HG03457 (cell line): ENCODE results near the gene LIMA1.
"Not testable (repeated sequence)": the region's sequence is repeated elsewhere in the genome, so short reads cannot be mapped to it uniquely, and the experiment has no call there.

Experiments
- ATAC-seq: cut with Tn5 transposase; IDR thresholded peaks from one replicate; pipeline ENCODE4 v1.9.1; 2021; ENCODE audit warnings: moderate number of reproducible peaks; ENCODE audit not compliant: unreplicated experiment

Gene LIMA1

DNA sequence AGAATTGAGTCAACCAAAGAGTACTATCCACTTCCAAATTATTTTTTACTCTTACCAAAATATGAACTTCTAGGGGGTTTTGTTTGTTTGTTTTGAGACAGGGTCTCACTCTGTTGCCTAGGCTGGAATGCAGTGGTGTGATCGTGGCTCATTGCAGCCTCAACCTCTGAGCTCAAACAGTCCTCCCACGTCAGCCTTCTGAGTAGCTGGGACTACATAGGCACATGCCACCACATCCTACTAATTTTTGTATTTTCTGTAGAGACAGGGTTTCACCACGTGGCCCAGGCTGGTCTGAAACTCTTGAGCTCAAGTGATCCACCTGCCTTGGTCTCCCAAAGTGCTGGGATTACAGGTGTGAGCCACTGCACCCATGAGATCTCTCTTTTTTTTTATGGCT, 7.4 kb upstream of the LIMA1 start:
- ATAC-seq, result not testable (repeated sequence)

DNA sequence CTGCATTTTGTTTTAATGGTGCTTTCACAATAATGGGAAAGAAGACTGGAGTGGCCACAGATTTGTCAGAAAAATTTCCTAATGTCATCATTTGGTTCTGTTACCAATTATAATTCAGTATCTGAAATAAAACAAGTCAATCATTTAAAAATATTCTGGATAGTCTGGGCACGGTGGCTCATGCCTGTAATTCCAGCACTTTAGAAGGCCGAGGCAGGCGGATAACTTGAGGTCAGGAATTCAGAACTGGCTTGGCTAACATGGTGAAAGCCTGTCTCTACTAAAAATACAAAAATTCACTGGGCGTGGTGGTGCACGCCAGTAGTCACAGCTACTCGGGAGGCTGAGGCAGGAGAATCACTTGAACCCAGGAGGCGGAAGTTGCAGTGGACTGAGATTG, 4.0 kb upstream of the LIMA1 start:
- ATAC-seq, result no peak

DNA sequence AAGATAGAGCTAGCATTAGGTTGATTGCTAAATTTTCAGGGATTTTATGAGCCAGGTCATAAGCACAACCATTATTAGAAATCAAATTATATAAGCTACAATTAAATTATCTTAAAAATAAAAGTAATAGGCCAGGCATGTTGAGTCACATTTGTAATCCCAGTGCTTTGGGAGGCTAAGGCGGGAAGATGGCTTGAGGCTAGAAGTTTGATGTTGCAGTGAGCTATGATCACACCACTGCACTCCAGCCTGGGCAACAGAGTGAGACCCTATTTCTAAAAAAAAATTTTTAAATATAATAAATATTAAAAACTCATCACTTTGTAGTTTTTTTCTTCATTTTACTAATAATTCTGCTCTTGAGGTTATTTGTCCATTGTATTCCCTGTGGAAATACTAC, 1.9 kb upstream of the LIMA1 start:
- no peak for ATAC-seq

DNA sequence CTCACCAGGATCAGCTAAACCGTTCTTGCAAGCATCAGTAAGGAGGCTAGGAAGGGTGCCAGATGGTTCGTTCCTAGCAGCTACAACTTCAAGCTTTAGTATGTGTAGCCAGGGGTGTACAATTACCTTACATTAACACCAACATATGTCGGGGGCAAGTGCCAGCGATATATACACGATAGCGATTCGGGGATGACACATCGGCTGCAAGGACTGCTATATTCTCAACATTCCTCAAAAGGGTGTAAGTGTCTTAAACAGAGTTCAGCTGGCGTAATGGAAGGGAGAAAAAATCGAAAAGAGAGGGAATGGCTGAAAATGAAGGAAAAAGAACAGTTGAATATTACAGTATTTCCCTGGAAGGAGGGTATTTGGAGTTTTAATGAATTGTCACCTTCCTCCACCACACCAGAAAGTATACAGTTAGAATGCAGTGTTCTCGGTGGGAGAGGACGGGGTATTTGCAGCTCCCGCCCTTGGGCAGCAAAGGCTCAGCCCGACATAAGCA, 545 bp downstream of the LIMA1 start:
- ATAC-seq, result no peak

DNA sequence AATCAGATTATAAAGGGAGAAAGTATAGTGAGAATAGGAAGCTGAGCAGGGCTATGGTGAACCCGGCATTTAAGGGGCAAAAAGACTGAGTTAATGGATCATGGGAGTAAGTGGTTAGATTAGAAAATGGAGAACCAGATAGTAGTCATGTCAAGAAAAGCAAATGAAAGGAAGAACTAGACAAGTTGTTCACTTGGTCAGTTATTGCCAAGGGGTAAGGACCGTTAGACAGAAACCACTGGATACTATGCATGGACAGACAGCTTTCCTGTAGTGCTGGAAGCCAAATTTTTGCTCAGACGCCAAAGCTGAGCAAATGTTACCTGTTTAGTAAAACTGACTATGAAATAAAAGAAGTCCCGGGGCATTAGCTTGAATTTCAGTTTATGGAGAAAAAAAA, 3.8 kb downstream of the LIMA1 start:
- ATAC-seq, result no peak

DNA sequence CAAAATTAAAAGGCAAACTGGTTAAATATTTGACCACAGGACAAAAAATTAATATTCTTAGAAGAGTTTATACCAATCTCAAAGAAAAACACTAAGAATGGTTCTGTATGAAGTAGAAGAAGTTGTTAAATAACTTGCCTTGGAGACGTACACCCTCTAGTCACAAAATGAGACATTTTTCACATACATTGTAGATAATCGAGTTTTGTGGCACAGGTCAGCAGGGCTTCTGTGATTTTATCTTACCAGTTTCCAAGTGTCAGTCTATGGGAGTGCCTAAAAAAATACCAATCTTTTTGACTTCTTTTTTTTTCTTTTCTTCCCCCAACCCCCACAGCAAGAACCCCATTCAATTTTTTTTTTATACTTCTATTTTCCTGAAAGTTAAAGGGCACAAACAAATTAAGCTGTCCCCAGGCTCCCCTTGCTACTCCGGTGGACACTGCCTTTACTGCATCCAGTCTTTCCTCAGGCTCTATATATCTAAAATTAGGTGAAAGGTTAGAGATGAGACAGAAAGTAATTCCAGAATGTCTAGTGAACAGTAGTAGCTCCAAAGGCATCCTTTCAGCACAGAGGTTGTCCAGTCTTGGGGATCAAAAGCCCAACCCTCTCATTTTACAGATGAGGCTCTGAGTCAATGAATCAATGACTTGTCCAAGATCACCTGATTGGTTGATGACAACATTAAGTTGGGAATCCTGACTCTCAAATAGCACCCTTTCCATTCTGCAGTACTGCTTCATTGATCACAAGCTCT, 6.2 kb downstream of the LIMA1 start:
- no peak for ATAC-seq

DNA sequence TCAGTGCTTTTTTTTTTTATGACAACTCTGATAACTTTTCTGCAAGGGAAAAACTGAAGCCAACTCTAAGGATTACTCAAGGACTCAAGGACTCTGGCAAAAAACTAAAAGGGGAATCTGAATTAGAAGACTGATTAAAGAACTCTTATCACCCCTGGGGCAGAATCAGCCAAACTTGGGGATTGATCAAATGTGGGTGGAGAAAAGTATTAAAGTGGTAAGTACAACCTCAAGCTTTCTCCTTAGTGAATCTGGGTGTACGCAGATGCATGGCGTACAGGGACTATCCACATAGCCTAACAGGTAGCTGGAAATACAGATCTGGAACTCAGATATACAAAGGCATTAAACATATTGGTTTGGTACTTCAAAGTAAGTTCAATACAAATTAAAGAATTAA, 7.3 kb downstream of the LIMA1 start:
- no peak for ATAC-seq

DNA sequence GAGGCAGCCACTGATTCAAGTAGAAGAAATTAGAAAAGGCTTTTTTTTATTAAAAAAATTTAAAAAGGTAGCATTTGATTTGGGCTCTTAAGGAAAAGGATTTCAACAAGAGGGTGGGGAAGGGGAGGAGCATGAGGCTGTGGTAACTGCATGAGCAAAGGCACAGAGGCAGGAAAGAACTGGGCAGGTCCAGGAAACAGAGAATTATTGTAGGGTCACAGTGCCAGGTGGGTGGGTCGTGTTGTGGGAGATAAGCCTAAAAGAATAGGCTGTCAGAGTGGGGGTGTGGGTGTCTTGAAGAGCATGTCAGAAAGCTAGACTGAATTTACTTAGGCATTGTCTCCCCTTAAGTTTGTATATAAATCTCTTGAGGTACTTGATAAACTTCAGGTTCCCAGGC, 7.8 kb downstream of the LIMA1 start:
- ATAC-seq, result no peak

DNA sequence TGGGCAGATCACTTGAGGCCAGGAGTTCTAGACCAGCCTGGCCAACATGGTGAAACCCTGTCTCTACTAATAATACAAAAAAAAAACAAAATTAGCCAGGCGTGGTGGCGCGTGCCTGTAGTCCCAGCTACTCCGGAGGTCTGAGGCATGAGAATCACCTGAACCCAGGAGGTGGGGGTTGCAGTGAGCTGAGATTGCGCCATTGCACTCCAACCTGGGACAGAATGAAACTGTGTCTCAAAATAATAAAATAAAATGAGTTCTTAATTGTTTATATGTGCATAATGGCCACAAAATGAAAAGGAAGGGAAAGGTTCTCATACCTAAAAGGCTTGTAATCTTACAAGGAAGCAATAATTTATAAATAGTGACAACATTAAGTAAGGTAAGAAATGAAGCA, 8.2 kb downstream of the LIMA1 start:
- ATAC-seq, result not testable (repeated sequence)

DNA sequence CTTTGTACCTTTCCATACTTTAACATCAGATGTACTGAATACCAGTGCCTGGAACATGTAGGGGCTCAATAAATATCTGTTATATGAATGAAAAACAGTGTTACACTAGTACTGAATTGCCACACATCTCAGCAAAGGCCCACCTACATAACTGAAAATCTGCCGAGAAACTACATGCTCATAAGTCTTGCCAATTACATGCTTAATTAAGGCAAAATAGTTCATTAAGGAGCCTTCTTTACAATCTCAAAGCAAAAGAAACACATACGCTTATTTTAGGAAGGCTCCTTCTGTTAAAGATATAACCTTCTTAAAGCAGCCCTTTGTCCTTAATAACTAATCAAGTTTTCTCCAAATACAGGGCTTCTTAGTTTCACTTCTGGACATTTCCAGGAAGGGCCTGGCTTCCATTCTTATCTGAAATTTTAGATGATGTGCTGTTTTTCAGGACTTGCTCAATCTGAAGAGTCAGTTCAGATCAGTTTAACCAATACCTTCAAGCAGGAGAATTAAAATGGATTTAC, 11.5 kb downstream of the LIMA1 start:
- ATAC-seq, result no peak

DNA sequence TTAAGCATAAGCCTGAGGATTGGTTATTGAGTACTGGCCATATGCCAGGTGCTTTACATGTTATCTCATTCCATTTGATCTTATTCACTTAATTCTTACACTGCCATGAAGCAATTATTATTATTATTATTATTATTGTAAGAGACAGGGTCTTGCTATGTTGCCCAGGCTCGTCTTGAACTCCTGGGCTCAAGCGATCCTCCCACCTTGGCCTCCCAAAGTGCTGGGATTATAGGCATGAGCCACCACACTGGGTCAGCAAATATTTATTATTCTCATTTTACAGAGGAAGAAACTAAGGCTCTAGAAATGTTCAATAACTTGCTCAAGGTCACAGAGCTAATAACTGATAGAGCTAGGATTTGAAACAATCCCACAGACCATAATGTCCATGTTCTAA, 14.8 kb downstream of the LIMA1 start:
- ATAC-seq, result no peak

DNA sequence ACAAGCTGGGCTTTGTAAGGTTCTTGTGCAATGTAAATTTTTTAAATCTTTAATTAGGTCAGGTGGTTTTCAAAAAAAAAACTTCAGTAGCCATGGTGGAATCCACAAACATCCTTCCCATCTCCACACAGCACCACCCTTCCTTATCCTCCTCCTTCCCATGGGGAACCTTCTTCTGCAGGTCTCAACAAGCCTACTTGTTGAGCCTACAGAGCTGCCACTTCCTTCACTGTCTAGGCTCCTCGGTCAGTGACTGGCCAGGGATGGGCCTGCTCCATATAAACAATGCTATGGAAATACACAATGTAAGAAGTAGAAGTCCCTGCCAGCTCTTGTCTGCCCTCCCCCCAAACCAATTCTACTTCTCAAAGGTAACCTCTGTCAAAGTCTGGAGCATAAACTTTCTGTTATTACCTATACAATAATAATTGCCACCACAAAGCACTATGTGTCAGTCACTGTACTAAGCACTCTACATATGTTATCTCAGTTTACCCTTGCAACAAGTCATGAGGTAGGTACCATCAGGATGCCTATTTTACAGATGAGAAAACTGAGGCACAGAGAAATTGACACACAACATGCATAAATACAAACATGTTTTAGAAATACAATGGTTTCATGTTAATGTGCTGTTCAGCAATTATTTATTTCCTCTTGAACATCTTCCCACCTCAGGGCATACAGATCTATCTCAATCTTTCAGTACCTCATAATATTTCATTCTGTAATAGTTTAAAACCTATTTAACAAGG, 17.4 kb downstream of the LIMA1 start:
- ATAC-seq, result no peak

DNA sequence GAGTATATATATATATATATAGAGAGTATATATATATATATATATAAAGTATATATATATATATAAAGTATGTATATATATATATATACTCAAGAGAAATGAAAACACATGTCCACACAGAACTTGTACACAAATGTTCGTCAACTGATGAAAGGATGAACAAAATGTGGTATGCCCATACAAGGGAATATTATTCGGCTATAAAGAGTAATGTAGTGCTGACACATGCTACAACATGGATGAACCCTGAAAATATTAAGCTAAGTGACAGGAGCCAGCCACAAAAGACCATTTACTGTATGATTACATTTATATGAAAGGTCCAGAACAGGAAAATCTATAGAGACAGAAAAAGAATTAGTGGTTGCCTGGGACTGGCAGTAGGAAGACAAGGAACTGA, 19.5 kb downstream of the LIMA1 start:
- no peak for ATAC-seq

DNA sequence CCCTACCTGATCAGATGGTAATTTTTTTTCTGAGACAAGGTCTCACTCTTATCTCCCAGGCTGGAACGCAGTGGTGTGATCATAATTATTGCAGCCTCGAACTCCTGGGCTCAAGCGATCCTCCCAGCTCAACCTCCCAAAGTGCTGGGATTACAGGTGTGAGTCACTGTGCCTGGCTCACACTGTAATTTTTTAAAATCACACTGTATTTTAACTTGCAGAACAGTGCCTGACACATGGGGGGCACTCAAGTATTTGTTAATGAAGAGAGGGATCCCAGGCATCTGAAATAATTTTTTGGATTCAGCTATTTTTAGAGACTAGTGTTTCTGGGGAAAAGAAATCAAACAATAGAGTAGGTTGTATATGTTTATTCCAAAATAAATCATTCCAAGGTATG, 21.7 kb downstream of the LIMA1 start:
- ATAC-seq, result no peak

DNA sequence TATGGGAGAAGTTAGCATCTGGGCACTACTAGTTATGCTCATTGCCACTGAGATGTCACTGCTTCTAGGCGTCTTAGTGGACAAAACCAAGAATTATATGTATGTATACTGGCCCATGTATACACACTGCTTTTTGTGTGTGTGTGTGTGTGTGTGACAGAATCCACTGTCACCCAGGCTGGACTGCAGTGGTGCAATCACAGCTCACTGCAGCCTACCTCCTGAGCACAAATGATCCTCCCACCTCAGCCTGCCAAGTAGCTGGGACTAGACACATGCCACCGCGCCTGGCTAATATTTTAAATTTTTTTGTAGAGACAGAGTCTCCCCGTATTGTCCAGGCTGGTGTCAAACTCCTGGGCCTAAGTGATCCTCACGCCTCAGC, 25.2 kb downstream of the LIMA1 start:
- no peak for ATAC-seq

DNA sequence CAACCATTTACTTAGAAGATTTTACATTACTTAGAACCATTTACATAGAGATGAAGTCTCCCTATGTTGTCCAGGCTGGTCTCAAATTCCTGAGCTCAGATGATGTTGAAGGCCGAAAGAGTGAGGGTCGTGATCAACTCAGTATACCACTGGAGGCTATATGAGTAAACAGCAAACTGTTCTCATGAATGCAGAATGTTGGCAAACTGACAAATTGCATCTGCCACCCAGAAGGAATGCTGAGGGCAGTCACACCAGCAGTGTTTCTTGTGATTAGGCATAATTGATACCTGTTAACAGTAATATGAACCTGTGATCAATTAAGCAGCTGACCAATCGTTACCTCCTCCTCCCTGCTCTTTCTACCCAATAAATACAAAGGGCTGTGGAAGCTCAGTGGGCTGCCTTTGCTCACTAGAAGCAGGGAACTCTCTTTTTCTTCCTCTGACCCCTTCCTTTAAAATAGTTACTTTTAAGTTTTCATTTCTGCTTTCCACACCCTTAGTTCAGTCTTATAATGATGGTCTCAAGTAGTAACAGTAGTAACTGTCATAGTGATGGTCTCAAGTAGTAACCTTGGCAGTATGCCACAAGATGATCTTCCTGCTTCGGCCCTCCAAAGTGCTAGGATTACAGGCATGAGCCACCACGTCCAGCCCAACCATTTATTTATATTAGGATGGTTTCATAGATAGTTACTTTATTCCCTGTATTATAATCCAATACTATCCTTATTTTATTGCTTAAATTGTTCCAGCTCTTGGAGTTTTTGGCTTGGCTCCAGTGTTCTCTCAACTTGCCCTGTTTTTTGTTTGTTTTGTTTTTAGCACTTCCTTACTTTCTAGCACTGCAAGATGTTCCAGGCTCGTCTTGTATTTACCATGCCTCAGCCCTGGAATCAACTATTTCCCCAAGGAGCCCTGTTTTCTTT, 25.8 kb downstream of the LIMA1 start:
- no peak for ATAC-seq

DNA sequence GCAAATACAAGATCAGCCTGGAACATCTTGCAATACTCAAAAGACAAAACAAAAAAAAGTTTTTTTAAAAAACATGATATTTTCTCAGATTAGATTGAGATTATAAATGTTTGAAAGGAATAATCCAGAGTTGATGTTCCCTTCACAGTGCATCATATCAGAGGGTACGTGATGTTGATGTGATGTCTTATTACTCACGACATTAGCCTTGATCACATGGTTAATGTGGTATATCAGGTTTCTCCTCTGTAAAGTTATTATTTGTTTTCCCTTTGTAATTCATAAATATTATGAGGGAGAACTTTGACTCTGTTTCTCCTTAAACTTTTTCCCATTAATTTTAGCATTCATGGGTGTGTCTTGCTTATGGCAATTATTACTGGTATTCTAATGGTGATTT, 26.6 kb downstream of the LIMA1 start:
- no peak for ATAC-seq

DNA sequence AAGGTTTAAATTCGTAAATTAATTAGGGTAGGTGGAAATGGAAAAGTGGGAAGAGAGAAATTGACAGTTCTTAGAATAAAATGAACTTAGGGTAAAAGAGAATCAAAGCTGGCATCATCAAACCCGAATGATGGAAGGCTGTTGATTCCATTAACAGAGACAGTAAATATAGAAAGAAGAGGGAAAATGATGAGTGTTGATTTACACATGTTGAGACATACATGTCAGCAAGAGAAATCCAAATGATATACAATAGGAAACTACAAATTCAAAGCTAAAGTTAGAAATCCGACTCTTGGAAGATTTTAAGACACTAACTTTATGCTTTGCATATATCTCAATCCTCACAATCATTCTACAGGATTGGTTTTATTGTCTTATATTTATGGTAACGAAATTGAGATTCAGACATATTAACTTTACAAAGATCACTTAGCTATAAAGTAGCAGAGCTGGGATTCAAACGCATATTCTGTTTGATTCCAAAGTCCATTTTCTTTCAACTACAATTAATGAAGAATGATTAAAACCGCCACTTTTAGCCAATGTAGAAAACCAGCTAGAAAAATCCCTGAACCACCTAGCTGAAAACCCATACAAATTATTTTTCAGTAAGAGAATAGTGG, 30.2 kb downstream of the LIMA1 start:
- ATAC-seq, result no peak

DNA sequence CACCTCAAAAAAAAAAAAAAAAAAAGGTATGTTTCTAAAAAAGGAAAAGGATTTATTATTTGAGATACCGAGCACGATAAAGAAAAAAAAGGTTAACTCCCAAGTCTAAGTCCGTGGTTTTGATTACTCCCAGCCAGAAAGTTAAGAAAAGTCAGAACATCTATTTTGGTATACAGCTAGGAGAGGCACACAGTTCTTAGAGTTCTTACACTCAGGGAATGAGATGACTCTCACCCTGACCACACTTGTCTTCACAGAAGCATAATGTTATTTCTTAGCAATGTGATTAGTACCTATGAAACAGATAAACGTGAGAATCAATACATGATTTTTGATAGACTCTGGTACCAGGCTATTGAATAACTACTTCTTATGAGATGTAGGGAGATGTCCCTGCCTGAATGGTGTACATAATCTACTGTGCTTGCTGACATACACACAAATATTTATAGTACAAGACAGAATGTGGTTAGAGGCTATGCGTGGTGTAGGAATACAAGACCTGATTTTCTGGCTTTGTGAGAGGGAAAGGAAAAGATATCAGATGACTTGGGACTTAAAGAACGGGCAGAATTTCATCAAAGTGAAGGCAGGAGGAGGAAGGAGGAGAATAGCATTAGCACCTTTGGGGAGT, 31.6 kb downstream of the LIMA1 start:
- ATAC-seq, result no peak
